MM.1S (cell line): Measurements from ENCODE around the gene GABARAPL2.

Experiments used
- DNase-seq: peaks from one replicate; pipeline ENCODE4 v3.0.0-alpha.2; 2015
- H2AFZ ChIP-seq: fragments of 300-600 bp; sonication (generic); 2 replicates; pipeline ENCODE4 v1.6.0; 2016; ENCODE audit warnings: antibody characterized with exemption, low read length
- H3F3A ChIP-seq: fragments of 300-600 bp; sonication (generic); 2 replicates; pipeline ENCODE4 v1.6.1; 2016; ENCODE audit warnings: mild to moderate bottlenecking, antibody characterized with exemption, low read length, moderate library complexity, mixed read lengths; ENCODE audit not compliant: insufficient read depth
- H3K27ac ChIP-seq: fragments of 300-600 bp; sonication (generic); 2 replicates; pipeline ENCODE4 v1.5.1; 2016; ENCODE audit warnings: mild to moderate bottlenecking, low read length
- H3K27me3 ChIP-seq: fragments of 300-600 bp; sonication (generic); replicated peaks from 2 replicates; pipeline ENCODE4 v1.6.0; 2016; ENCODE audit warnings: low read length; ENCODE audit not compliant: insufficient read depth
- H3K36me3 ChIP-seq: fragments of 300-600 bp; sonication (generic); replicated peaks from 2 replicates; pipeline ENCODE4 v1.6.1; 2016; ENCODE audit warnings: mild to moderate bottlenecking, low read length, mixed read lengths; ENCODE audit not compliant: insufficient read depth
- H3K4me1 ChIP-seq: fragments of 300-600 bp; sonication (generic); 2 replicates; pipeline ENCODE4 v1.6.1; 2016; ENCODE audit warnings: low read length, mixed read lengths
- H3K4me2 ChIP-seq: fragments of 300-600 bp; sonication (generic); 2 replicates; pipeline ENCODE4 v1.6.0; 2016; ENCODE audit warnings: low read depth, low read length
- H3K4me3 ChIP-seq: fragments of 300-600 bp; sonication (generic); 2 replicates; pipeline ENCODE4 v1.5.1; 2016; ENCODE audit warnings: low read length, mixed read lengths
- H3K79me2 ChIP-seq: fragments of 300-600 bp; sonication (generic); 2 replicates; pipeline ENCODE4 v1.6.1; 2016; ENCODE audit warnings: mixed run types, low read length, mixed read lengths
- H3K9ac ChIP-seq: fragments of 300-600 bp; sonication (generic); 2 replicates; pipeline ENCODE4 v1.6.1; 2016; ENCODE audit warnings: low read length, mixed read lengths
- H3K9me2 ChIP-seq: fragments of 300-600 bp; sonication (generic); replicated peaks from 2 replicates; pipeline ENCODE4 v1.6.1; 2016; ENCODE audit warnings: mild to moderate bottlenecking, low read length, mixed read lengths; ENCODE audit not compliant: insufficient read depth
- H3K9me3 ChIP-seq: fragments of 300-600 bp; sonication (generic); replicated peaks from 2 replicates; pipeline ENCODE4 v1.6.1; 2016; ENCODE audit warnings: mild to moderate bottlenecking, low read length, mixed read lengths; ENCODE audit not compliant: insufficient read depth
- H4K20me1 ChIP-seq: fragments of 300-600 bp; sonication (generic); 2 replicates; pipeline ENCODE4 v1.6.1; 2016; ENCODE audit warnings: mild to moderate bottlenecking, low read length, moderate library complexity, mixed read lengths; ENCODE audit not compliant: insufficient read depth
- CTCF ChIP-seq: fragments of 300-600 bp; sonication (generic); IDR thresholded peaks from 2 replicates; pipeline ENCODE4 v1.5.1; 2016; ENCODE audit warnings: antibody characterized with exemption, low read length, mixed read lengths
- EZH2 ChIP-seq: fragments of 300-600 bp; sonication (generic); optimal IDR thresholded peaks from 2 replicates; pipeline ENCODE3; 2017; ENCODE audit warnings: low read depth, mild to moderate bottlenecking, antibody characterized with exemption, low read length, mixed read lengths
- EZH2phosphoT487 ChIP-seq: fragments of 300-600 bp; sonication (generic); IDR thresholded peaks from 2 replicates; pipeline ENCODE4 v1.6.1; 2018; ENCODE audit warnings: antibody characterized with exemption, low read length

Gene GABARAPL2

GRCh38 chr16:75572864-75573542 lies 6.8 kb downstream of the GABARAPL2 start:
- H3K9ac ChIP-seq = no peak overlapping the region
- H3K27me3 ChIP-seq = no peaks in the 10 kb centered on the region
- no peak overlapping the region for H3K4me2 ChIP-seq
- H3K4me3 ChIP-seq = no peak overlapping the region
- TF ChIP-seq EZH2 (no peak), EZH2phosphoT487 (no peak), CTCF (no peak)
- no peaks in the 10 kb centered on the region for H3K9me3 ChIP-seq
- H3K79me2 ChIP-seq = 0 out of 2 replicates have a peak, but pooled peaks cover 3% of the 10 kb centered on the region
- no peaks in the 10 kb centered on the region for H3K36me3 ChIP-seq
- H4K20me1 ChIP-seq = no peaks in the 10 kb centered on the region
- no peak overlapping the region for H3K27ac ChIP-seq
- H3F3A ChIP-seq = no peaks in the 10 kb centered on the region
- no peak for DNase-seq
- H2AFZ ChIP-seq = no peak overlapping the region
- H3K9me2 ChIP-seq = no peaks in the 10 kb centered on the region
- H3K4me1 ChIP-seq = no peaks in the 10 kb centered on the region

DNA sequence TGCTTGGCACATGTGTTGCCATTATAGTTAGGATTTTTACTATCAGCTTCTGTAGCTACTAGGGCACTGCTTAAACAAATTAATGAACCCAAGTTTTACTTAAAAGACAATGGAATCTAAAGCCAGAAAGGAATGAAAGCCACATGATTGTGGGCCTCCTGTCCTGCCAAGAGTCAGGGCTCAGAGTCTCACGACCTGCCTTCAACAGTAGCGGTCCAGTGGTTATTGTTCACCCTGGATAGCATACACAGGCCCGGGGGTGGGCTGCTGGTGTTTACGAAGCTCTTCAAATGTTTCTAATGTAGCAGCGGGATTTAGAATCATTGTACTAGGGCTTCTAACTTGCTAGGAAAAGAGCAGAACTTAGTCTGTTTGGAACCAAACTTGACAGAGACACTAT lies 7.8 kb downstream of the GABARAPL2 start:
- Histone ChIP-seq H2AFZ (no peak overlapping the region), H3K9me3 (no peaks in the 10 kb centered on the region), H3K4me3 (no peak overlapping the region), H3K36me3 (no peaks in the 10 kb centered on the region), H3K27ac (no peak overlapping the region), H3K4me1 (no peaks in the 10 kb centered on the region), H3K9ac (no peak overlapping the region), H4K20me1 (no peaks in the 10 kb centered on the region), H3K4me2 (no peak overlapping the region), H3F3A (no peaks in the 10 kb centered on the region), H3K79me2 (no peaks in the 10 kb centered on the region), H3K9me2 (no peaks in the 10 kb centered on the region), H3K27me3 (no peaks in the 10 kb centered on the region)
- TF ChIP-seq EZH2 (no peak), CTCF (no peak), EZH2phosphoT487 (no peak)
- DNase-seq = no peak

DNA sequence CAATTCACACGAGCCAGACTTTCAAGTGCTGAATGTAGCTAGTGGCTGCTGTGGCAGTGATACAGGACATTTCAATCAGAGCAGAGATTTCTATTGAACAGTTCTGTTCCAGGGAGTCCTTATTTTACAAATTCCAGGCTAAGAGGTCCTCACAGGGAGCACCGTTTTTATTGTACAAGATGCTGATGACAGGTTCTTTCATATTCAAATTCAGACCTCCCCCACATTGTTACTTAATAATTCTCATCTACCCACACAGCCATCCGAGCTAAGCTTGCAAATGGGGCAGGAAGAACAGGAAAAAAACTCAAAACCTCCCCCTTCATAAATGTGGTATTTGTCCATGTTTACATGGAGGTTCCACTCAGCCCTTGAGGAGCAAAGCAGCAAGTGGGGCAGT lies 9.8 kb downstream of the GABARAPL2 start:
- H3K4me2 ChIP-seq = no peak overlapping the region
- no peak overlapping the region for H2AFZ ChIP-seq
- H4K20me1 ChIP-seq = no peaks in the 10 kb centered on the region
- TF ChIP-seq CTCF (no peak), EZH2 (no peak), EZH2phosphoT487 (no peak)
- no peak overlapping the region for H3K27ac ChIP-seq
- H3K79me2 ChIP-seq = no peaks in the 10 kb centered on the region
- H3K4me1 ChIP-seq = no peaks in the 10 kb centered on the region
- H3K27me3 ChIP-seq = no peaks in the 10 kb centered on the region
- no peak overlapping the region for H3K4me3 ChIP-seq
- no peak for DNase-seq
- no peaks in the 10 kb centered on the region for H3K9me3 ChIP-seq
- H3K9me2 ChIP-seq = no peaks in the 10 kb centered on the region
- no peaks in the 10 kb centered on the region for H3F3A ChIP-seq
- no peak overlapping the region for H3K9ac ChIP-seq
- H3K36me3 ChIP-seq = no peaks in the 10 kb centered on the region
